PC-9 (cell line): ENCODE data around the gene KRTAP19-4. TPM values are rescaled to one million over a fixed set of nuclear protein-coding genes. Genes with fewer than 3 reads are reported as not detected.
"Not testable (repeated sequence)": the region's sequence is repeated elsewhere in the genome, so short reads cannot be mapped to it uniquely, and the experiment has no call there.

Experiments used
- BruUV-seq: library from RNA; stranded (reverse); fragments of 400-500 nt; replicated peaks from 2 replicates; lab custom pipeline; 2021; lab: Mats Ljungman, UMichigan
- CTCF ChIA-PET: fragments of 300-600 bp; sonication (Branson Sonifier 250); formaldehyde crosslinking; loops from one replicate; lab custom pipeline; 2022; ENCODE audit warnings: antibody characterized with exemption; lab: Charles Lee
- POLR2A ChIA-PET: fragments of 300-600 bp; sonication (Branson Sonifier 250); formaldehyde crosslinking; loops from one replicate; lab custom pipeline; 2022; ENCODE audit warnings: antibody characterized with exemption; ENCODE audit not compliant: unreplicated experiment; lab: Charles Lee
- DNase-seq, 2 experiments: peaks; one replicate each; pipeline versions ENCODE4 v3.0.0 to v3.0.0-alpha.2; 2015 to 2022; ENCODE audit warnings: mixed read lengths in 1 of 2
- H2AFZ ChIP-seq: fragments of 200-600 bp; sonication (generic); 2 replicates; pipeline ENCODE4 v1.8.1; 2017; ENCODE audit warnings: antibody characterized with exemption
- H3F3A ChIP-seq: fragments of 200-600 bp; sonication (generic); 2 replicates; pipeline ENCODE4 v1.8.1; 2017; ENCODE audit warnings: antibody characterized with exemption, mild to moderate bottlenecking, low read depth; ENCODE audit not compliant: insufficient read depth
- H3K27ac ChIP-seq: fragments of 200-600 bp; sonication (generic); 2 replicates; pipeline ENCODE4 v1.6.1; 2016; ENCODE audit warnings: mixed run types
- H3K27me3 ChIP-seq: fragments of 200-600 bp; sonication (generic); 2 replicates; pipeline ENCODE4 v1.6.1; 2016; ENCODE audit warnings: low read depth, mixed run types; ENCODE audit not compliant: insufficient read depth
- H3K36me3 ChIP-seq: fragments of 200-600 bp; sonication (generic); 2 replicates; pipeline ENCODE4 v1.6.1; 2016; ENCODE audit warnings: low read depth, mixed run types
- H3K4me1 ChIP-seq: fragments of 200-600 bp; sonication (generic); replicated peaks from 2 replicates; pipeline ENCODE4 v1.6.1; 2016; ENCODE audit warnings: mixed run types; ENCODE audit not compliant: insufficient read depth
- H3K4me2 ChIP-seq: fragments of 200-600 bp; sonication (generic); 2 replicates; pipeline ENCODE4 v1.6.1; 2017; ENCODE audit warnings: mixed run types
- H3K4me3 ChIP-seq: fragments of 200-600 bp; sonication (generic); 2 replicates; pipeline ENCODE4 v1.6.1; 2016; ENCODE audit warnings: mixed run types
- H3K79me2 ChIP-seq: fragments of 200-600 bp; sonication (generic); 2 replicates; pipeline ENCODE4 v1.6.1; 2017; ENCODE audit warnings: low read depth, mixed run types
- H3K9me2 ChIP-seq: fragments of 200-600 bp; sonication (generic); 2 replicates; pipeline ENCODE4 v1.8.1; 2017; ENCODE audit warnings: mild to moderate bottlenecking; ENCODE audit not compliant: insufficient read depth
- H3K9me3 ChIP-seq: fragments of 200-600 bp; sonication (generic); 2 replicates; pipeline ENCODE4 v1.8.1; 2016; ENCODE audit warnings: low read depth; ENCODE audit not compliant: insufficient read depth
- H4K20me1 ChIP-seq: fragments of 200-600 bp; sonication (generic); 2 replicates; pipeline ENCODE4 v1.8.1; 2017; ENCODE audit not compliant: insufficient read depth
- EZH2 ChIP-seq: fragments of 200-600 bp; sonication (generic); IDR thresholded peaks from 2 replicates; pipeline ENCODE4 v1.8.0; 2017; ENCODE audit warnings: antibody characterized with exemption, low read depth
- intact Hi-C: fragments of 100-400 bp; cut with micrococcal nuclease; formaldehyde crosslinking; loops from one replicate; pipeline ENCODE4 v1.10.0; 2022; ENCODE audit not compliant: unreplicated experiment
- total RNA-seq: library from RNA; stranded (reverse); gene quantifications from 2 replicates; pipeline ENCODE4 v1.2.3, GENCODE V29; 2021
- TF ChIP-seq, protein P1 (sequence below): fragments of 200-600 bp; sonication (generic); conservative IDR thresholded peaks from 2 replicates; pipeline ENCODE4 v1.6.1; 2017; ENCODE audit warnings: mixed run types, antibody characterized with exemption, mild to moderate bottlenecking, moderate library complexity

Gene KRTAP19-4
- total RNA-seq, 1 experiment from 2014 or later = not detected

DNA sequence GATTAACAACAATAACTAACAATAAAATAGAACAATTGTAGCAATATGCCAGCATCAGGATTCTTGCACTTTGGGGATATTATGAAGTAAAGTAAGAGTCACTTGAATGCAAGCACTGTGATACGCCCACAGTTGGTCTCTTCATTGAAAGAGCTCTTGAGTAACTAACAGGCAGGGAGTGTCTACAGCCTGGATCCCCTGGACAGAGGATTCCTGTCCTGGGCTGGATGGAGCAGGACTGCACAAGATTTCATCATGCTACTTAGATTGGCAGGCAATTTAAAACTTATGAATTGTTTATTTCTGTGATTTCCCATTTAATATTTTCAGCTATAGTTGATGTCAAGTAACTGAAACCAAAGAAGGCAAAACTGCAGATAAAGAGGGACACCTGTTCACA is 18.7 kb upstream of the KRTAP19-4 start:
- Histone ChIP-seq H2AFZ (no peak overlapping the region), H3K79me2 (no peaks in the 10 kb centered on the region), H3K4me2 (no peak overlapping the region), H3K27ac (no peak overlapping the region), H3K9me2 (no peaks in the 10 kb centered on the region), H4K20me1 (no peaks in the 10 kb centered on the region), H3K36me3 (no peaks in the 10 kb centered on the region), H3K4me1 (no peaks in the 10 kb centered on the region), H3K4me3 (no peak overlapping the region), H3K27me3 (no peaks in the 10 kb centered on the region), H3F3A (no peaks in the 10 kb centered on the region), H3K9me3 (no peaks in the 10 kb centered on the region)
- no peak for DNase-seq
- BruUV-seq = no TSS peak
- intact Hi-C loops = no loop called here
- CTCF ChIA-PET = no interaction called here
- POLR2A ChIA-PET = no interaction called here
- no peak for TF ChIP-seq EZH2
- TF ChIP-seq, protein P1, sequence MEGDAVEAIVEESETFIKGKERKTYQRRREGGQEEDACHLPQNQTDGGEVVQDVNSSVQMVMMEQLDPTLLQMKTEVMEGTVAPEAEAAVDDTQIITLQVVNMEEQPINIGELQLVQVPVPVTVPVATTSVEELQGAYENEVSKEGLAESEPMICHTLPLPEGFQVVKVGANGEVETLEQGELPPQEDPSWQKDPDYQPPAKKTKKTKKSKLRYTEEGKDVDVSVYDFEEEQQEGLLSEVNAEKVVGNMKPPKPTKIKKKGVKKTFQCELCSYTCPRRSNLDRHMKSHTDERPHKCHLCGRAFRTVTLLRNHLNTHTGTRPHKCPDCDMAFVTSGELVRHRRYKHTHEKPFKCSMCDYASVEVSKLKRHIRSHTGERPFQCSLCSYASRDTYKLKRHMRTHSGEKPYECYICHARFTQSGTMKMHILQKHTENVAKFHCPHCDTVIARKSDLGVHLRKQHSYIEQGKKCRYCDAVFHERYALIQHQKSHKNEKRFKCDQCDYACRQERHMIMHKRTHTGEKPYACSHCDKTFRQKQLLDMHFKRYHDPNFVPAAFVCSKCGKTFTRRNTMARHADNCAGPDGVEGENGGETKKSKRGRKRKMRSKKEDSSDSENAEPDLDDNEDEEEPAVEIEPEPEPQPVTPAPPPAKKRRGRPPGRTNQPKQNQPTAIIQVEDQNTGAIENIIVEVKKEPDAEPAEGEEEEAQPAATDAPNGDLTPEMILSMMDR = no peak

DNA sequence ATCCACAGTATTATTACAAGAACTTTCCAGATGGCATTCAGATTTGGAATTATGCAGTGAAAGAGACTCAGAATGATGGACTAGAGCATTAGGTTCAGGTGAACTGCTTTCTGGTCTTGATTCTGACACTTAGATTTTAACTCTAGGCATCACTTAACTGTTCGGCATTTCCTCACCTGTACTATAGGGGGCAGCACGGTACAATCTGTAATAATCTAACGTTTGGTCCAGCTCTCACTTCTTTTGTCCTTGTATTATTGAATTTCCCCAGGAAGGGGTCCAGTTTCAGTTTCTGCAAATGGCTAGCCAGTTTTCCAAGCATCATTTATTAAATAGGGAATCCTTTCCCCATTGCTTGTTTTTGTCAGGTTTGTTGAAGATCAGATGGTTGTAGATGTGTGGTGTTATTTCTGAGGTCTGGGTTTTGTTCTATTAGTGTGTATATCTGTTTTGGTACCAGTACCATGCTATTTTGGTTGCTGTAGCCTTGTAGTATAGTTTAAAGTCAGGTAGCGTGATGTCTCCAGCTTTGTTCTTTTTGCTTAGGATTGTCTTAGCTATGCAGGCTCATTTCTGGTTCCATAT is 8.7 kb upstream of the KRTAP19-4 start:
- H3K27ac ChIP-seq, H3K4me3 ChIP-seq, H2AFZ ChIP-seq, intact Hi-C loops, H4K20me1 ChIP-seq, POLR2A ChIA-PET, H3K79me2 ChIP-seq, H3K36me3 ChIP-seq, H3K4me2 ChIP-seq, H3K4me1 ChIP-seq, H3K27me3 ChIP-seq, BruUV-seq, H3K9me3 ChIP-seq, DNase-seq, H3F3A ChIP-seq, CTCF ChIA-PET, H3K9me2 ChIP-seq: not testable (repeated sequence)
- TF ChIP-seq, protein P1 = peak; percentile 64

GRCh38 chr21:30502041-30502440 is 5.1 kb upstream of the KRTAP19-4 start, which contains the start of gene KRTAP19-5:
Gene KRTAP19-5, minus strand, starts transcription at chr21:30502141. Its CDS starts 51 bp downstream, at chr21:30502090.
- DNase-seq = no peak
- Histone ChIP-seq H4K20me1 (no peaks in the 10 kb centered on the region), H3K4me2 (no peak within 1 kb of the TSS), H3K9me2 (no peaks in the 10 kb centered on the region), H2AFZ (no peak within 1 kb of the TSS), H3K9me3 (no peaks in the 10 kb centered on the region), H3K4me1 (no peaks in the 10 kb centered on the region), H3K36me3 (no peaks in the 10 kb centered on the region), H3K79me2 (no peaks in the 10 kb centered on the region), H3K27me3 (no peaks in the 10 kb centered on the region), H3K27ac (no peak within 1 kb of the TSS), H3K4me3 (no peak within 1 kb of the TSS), H3F3A (no peaks in the 10 kb centered on the region)
- TF ChIP-seq, protein P1 = no peak
- TF ChIP-seq EZH2 = no peak
- POLR2A ChIA-PET = no interaction called here
- no TSS peak for BruUV-seq
- CTCF ChIA-PET = no interaction called here
- intact Hi-C loops = no loop called here
